Stomach (tissue), 4 donors: Measurements from ENCODE around the gene THSD1.

ENCODE experiments used
- CTCF ChIP-seq, 7 experiments: fragments of 450-650 bp in 4 of 7; fragments of 200-600 bp in 3 of 7; sonication (generic) in 3 of 7; IDR thresholded peaks; one replicate each; pipeline ENCODE4 v1.5.1; 2016 to 2019; ENCODE audit warnings: antibody characterized with exemption in 7 of 7, control low read depth in 2 of 7, mild to moderate bottlenecking in 1 of 7
- POLR2AphosphoS5 ChIP-seq, 3 donors: sonication (generic); formaldehyde crosslinking; IDR thresholded peaks; one replicate each; pipeline ENCODE4 v1.6.1; 2016; ENCODE audit warnings: antibody characterized with exemption in 3 of 3

GRCh38 chr13:52446265-52446664 lies 40.3 kb upstream of the THSD1 start:
- TF ChIP-seq CTCF (IDR thresholded peaks at IDR 0.05) (no peak), POLR2AphosphoS5 (IDR thresholded peaks at IDR 0.05) (no peak)
